Type B pancreatic cell (in vitro differentiated cells): ENCODE measurements around the gene PRPF4. TPM values are rescaled to one million over a fixed set of nuclear protein-coding genes. Genes with fewer than 3 reads are reported as not detected.

Experiments used
- DNase-seq: peaks from one replicate; pipeline ENCODE4 v3.0.0; 2021; ENCODE audit warnings: mixed read lengths; ENCODE audit not compliant: unreplicated experiment; ENCODE audit errors: extremely low spot score
- H3K27ac Mint-ChIP-seq: 2 replicates; pipeline ENCODE4 v1.8.0; 2021; ENCODE audit warnings: mild to moderate bottlenecking, mixed read lengths
- H3K27me3 Mint-ChIP-seq: 2 replicates; pipeline ENCODE4 v1.8.0; 2021; ENCODE audit warnings: mixed read lengths
- H3K36me3 Mint-ChIP-seq: 2 replicates; pipeline ENCODE4 v1.8.0; 2021; ENCODE audit warnings: mixed read lengths
- H3K4me1 Mint-ChIP-seq: one replicate; pipeline ENCODE4 v1.8.0; 2021; ENCODE audit warnings: mixed read lengths; ENCODE audit not compliant: unreplicated experiment
- H3K4me3 Mint-ChIP-seq: 2 replicates; pipeline ENCODE4 v1.8.0; 2021; ENCODE audit warnings: mild to moderate bottlenecking, mixed read lengths
- H3K9me3 Mint-ChIP-seq: 2 replicates; pipeline ENCODE4 v1.8.0; 2021; ENCODE audit warnings: mixed read lengths
- total RNA-seq: library from RNA; stranded (reverse); gene quantifications from 2 replicates; pipeline ENCODE4 v1.2.1, GENCODE V29; 2021; ENCODE audit warnings: low replicate concordance
- TF ChIP-seq, protein P1 (sequence below): fragments of 200-600 bp; sonication (generic); conservative IDR thresholded peaks from 2 replicates; pipeline ENCODE4 v1.5.0; 2021; ENCODE audit warnings: antibody characterized with exemption, mild to moderate bottlenecking

Gene PRPF4
- total RNA-seq, 1 donor from 2014 or later = 38.0 TPM

DNA sequence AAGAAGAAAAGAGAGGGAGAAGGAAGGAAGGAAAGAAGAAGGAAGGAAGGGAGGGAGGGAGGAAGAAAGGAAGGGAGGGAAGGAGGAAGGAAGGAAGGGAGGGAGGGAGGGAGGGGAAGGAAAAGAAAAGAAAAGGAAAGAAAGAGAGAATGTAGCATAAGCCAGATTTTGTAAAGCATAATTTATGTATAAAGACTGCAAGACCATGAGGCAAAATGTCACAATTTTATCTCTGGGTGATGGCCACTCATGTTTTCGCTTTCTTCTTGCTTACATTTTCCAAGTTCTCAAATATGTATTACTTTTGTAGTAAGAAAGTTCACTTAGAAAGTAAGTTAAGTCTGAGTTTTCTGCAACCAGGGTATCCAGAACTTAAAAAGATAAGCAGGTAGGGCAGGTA is 31.1 kb downstream of the PRPF4 start:
- peaks cover 9% of the 10 kb centered on the region for H3K4me1 Mint-ChIP-seq
- DNase-seq = no peak
- TF ChIP-seq, protein P1, sequence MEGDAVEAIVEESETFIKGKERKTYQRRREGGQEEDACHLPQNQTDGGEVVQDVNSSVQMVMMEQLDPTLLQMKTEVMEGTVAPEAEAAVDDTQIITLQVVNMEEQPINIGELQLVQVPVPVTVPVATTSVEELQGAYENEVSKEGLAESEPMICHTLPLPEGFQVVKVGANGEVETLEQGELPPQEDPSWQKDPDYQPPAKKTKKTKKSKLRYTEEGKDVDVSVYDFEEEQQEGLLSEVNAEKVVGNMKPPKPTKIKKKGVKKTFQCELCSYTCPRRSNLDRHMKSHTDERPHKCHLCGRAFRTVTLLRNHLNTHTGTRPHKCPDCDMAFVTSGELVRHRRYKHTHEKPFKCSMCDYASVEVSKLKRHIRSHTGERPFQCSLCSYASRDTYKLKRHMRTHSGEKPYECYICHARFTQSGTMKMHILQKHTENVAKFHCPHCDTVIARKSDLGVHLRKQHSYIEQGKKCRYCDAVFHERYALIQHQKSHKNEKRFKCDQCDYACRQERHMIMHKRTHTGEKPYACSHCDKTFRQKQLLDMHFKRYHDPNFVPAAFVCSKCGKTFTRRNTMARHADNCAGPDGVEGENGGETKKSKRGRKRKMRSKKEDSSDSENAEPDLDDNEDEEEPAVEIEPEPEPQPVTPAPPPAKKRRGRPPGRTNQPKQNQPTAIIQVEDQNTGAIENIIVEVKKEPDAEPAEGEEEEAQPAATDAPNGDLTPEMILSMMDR = no peak
- H3K4me3 Mint-ChIP-seq = no peak overlapping the region
- H3K27ac Mint-ChIP-seq = no peak overlapping the region
- no peaks in the 10 kb centered on the region for H3K36me3 Mint-ChIP-seq
- H3K9me3 Mint-ChIP-seq = no peaks in the 10 kb centered on the region
- H3K27me3 Mint-ChIP-seq = no peaks in the 10 kb centered on the region

DNA sequence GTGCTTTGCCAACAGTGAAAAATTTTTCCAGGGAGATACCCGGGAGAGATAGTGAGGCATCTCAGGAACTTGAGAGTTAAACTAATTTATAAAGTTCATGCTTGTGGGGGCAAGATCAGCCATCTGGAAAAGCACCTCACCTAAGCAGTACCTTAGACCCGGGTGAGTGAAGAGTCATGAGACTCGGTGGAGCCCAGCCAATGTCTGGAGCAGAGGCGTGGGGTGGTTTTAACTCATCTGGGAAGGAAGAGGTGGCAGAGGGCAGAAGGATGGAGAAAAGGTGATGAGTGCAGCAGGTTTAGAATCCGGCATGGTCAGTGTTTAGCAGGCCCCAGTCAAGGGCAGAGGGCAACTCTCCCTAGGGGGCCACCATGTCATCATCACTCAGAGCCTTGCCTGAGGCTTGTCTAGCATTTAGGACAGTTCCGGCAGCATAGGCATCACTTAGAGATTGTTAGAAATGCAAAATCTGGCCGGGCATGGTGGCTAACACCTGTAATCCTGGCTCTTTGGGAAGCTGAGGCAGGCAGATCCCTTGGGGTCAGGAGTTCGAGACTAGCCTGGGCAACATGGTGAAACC is 32.0 kb downstream of the PRPF4 start:
- Mint-ChIP-seq H3K27me3 (no peaks in the 10 kb centered on the region), H3K27ac (no peak overlapping the region), H3K36me3 (no peaks in the 10 kb centered on the region), H3K4me1 (peaks cover 9% of the 10 kb centered on the region), H3K4me3 (no peak overlapping the region), H3K9me3 (no peaks in the 10 kb centered on the region)
- no peak for DNase-seq
- TF ChIP-seq, protein P1 = no peak

DNA sequence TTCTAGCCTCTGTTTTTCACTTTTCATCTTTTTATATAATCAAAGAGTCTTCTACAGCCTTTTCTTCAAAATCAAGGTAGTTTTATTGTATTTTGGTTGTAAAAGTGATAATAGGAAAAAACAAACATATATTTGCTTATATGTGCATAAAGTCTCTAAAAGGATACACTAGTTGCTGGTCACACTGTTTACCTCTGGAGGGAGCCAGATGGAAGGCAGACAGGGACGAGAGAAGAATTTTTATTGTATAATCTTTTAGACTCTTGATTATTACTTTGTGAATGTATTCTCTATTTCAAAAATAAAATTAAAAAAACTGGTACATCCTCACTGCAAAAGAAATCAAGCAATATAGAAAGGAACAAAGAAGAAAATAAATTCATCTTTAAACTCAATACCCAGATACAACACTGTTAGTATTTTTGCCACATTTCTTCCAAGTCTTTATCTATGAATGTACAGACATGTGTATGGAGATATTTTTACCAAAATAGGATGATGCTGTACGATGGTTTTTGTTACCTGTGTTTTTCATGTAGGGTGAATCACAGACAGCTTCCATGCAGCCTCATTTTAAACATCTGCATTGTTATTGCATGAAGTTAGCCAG is 33.9 kb downstream of the PRPF4 start:
- no peak for DNase-seq
- no peaks in the 10 kb centered on the region for H3K36me3 Mint-ChIP-seq
- H3K9me3 Mint-ChIP-seq = no peaks in the 10 kb centered on the region

DNA sequence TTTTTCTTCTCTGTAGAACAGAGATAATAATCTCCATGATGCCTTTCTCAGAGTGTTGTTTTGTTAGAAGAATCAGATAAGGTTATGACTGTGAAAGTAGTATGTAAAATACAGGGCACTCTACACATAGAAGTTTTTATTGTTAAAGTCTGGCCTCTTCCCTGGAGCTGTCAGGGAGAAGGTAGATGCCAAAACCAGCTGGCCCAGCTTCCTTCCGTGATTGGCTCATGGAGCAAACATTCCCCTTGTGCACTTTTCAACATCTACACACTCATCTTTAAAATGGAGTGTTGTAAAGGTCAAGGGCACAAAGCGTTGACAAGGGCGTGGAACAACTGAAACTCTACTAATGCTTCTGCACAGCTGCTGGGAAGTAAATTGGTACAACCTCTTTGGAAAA is 35.1 kb downstream of the PRPF4 start:
- no peak for DNase-seq
- peaks cover 3% of the 10 kb centered on the region for H3K4me1 Mint-ChIP-seq
- H3K36me3 Mint-ChIP-seq = no peaks in the 10 kb centered on the region
- no peaks in the 10 kb centered on the region for H3K9me3 Mint-ChIP-seq
- no peak overlapping the region for H3K27ac Mint-ChIP-seq
- no peaks in the 10 kb centered on the region for H3K27me3 Mint-ChIP-seq
- TF ChIP-seq, protein P1 = no peak
- H3K4me3 Mint-ChIP-seq = no peak overlapping the region

More for the DNA sequence above, 33.9 kb downstream of the PRPF4 start:
- no peaks in the 10 kb centered on the region for H3K27me3 Mint-ChIP-seq
- H3K4me3 Mint-ChIP-seq = no peak overlapping the region
- peaks cover 3% of the 10 kb centered on the region for H3K4me1 Mint-ChIP-seq
- TF ChIP-seq, protein P1 = peak; percentile 80
- H3K27ac Mint-ChIP-seq = peak overlapping the region; percentile 31

DNA sequence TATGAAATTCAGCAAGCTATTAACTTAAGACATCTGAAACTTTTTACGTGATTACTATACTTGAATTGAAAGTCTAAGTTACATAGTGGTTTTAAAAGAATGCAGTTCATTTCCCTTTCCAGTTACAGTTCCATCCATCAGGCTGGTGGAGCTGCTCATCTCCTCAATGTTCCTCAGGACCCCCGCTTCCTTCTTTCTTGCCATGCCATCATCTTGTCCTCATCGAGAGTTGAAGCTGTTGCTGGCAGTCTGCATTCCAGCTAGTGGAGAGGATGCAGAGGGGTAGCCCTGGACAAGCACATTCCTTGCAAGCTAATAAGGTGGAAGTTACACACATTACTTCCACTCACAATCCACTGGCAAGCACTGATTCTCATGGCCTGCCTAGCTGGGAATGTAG is 36.5 kb downstream of the PRPF4 start:
- Mint-ChIP-seq H3K9me3 (no peaks in the 10 kb centered on the region), H3K4me3 (no peak overlapping the region), H3K4me1 (peaks cover 3% of the 10 kb centered on the region), H3K27me3 (no peaks in the 10 kb centered on the region), H3K36me3 (no peaks in the 10 kb centered on the region), H3K27ac (no peak overlapping the region)
- TF ChIP-seq, protein P1 = no peak
- no peak for DNase-seq
